Mammary epithelial cell (primary cell): ENCODE results near the gene MTSS2.

Experiments used
- EZH2 ChIP-seq: IDR thresholded peaks from 2 replicates; pipeline ENCODE4 v1.6.1; 2012; ENCODE audit warnings: low read length, inconsistent platforms, borderline replicate concordance
- TF ChIP-seq, protein P1 (sequence below), 2 donors: IDR thresholded peaks in 1 of 2; conservative IDR thresholded peaks in 1 of 2; 2 replicates each; pipeline ENCODE4 v1.5.1; 2011 to 2012; ENCODE audit warnings: inconsistent platforms in 2 of 2, low read length in 2 of 2, mild to moderate bottlenecking in 2 of 2, control low read depth in 1 of 2, low read depth in 1 of 2; ENCODE audit not compliant: insufficient read depth in 1 of 2; ENCODE audit errors: extremely low read depth in 1 of 2

- TF ChIP-seq, protein P1, sequence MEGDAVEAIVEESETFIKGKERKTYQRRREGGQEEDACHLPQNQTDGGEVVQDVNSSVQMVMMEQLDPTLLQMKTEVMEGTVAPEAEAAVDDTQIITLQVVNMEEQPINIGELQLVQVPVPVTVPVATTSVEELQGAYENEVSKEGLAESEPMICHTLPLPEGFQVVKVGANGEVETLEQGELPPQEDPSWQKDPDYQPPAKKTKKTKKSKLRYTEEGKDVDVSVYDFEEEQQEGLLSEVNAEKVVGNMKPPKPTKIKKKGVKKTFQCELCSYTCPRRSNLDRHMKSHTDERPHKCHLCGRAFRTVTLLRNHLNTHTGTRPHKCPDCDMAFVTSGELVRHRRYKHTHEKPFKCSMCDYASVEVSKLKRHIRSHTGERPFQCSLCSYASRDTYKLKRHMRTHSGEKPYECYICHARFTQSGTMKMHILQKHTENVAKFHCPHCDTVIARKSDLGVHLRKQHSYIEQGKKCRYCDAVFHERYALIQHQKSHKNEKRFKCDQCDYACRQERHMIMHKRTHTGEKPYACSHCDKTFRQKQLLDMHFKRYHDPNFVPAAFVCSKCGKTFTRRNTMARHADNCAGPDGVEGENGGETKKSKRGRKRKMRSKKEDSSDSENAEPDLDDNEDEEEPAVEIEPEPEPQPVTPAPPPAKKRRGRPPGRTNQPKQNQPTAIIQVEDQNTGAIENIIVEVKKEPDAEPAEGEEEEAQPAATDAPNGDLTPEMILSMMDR (conservative IDR thresholded peaks at IDR 0.05 in 1 of 2, IDR thresholded peaks at IDR 0.05 in 1 of 2; ENCODE audit: extremely low read depth in 1 of 2, insufficient read depth in 1 of 2, low read depth in 1 of 2, low read length in 2 of 2), result no peak
- TF ChIP-seq EZH2, result no peak
Observed at GRCh38 chr16:70730944-70731343, 45.1 kb upstream of the MTSS2 start.
